ENCODE results near the gene XXYLT1.

DNA sequence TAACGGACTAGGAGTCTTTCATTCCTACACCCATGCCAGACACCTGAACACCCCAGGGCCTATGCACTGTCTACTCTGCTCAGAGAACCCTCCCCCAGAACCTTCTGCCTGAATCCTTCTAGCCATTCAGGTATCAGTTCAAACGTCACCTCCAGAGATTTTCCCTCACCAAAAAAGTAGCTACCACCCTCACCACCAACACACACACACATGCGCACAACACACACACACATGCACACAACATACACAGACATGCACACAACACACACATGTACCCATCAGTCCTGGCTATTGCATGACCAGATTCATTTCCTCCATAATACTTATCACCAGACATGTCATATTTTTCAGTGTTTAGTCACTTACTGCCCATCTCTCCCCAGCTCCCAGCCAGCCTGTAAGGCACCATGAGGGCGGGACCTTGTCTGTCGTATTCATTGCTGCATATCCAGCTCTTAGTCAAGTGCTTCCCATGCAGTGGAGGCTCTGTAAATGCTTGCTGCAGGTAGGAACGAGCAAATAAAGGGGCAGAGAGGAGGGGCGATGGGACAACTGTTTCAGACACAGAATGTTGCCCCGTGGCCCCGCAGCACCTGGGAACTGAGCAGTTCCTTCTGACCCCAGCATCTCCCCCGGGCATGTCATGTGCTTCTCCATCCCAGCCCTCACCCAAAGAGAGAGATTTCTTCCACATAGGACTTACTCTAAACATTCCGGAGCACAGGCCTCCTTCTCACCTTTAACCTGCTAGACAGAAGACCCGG lies 29.2 kb downstream of the XXYLT1 start:
- TF ChIP-seq, protein P1, sequence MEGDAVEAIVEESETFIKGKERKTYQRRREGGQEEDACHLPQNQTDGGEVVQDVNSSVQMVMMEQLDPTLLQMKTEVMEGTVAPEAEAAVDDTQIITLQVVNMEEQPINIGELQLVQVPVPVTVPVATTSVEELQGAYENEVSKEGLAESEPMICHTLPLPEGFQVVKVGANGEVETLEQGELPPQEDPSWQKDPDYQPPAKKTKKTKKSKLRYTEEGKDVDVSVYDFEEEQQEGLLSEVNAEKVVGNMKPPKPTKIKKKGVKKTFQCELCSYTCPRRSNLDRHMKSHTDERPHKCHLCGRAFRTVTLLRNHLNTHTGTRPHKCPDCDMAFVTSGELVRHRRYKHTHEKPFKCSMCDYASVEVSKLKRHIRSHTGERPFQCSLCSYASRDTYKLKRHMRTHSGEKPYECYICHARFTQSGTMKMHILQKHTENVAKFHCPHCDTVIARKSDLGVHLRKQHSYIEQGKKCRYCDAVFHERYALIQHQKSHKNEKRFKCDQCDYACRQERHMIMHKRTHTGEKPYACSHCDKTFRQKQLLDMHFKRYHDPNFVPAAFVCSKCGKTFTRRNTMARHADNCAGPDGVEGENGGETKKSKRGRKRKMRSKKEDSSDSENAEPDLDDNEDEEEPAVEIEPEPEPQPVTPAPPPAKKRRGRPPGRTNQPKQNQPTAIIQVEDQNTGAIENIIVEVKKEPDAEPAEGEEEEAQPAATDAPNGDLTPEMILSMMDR (IDR thresholded peaks at IDR 0.05): no peak
- no peak for TF ChIP-seq POLR2A (IDR thresholded peaks at IDR 0.05)
